K562 (cell line): ENCODE results near the gene PIP4K2C. TPM values are rescaled to one million over a fixed set of nuclear protein-coding genes. Genes with fewer than 3 reads are reported as not detected.

Experiments used
- ATAC-seq: fragments of 200-7000 bp; cut with Tn5 transposase; 3 replicates; pipeline ENCODE4 v1.9.1; 2020; ENCODE audit warnings: moderate library complexity
- BruUV-seq: library from RNA; stranded (reverse); fragments of 400-500 nt; replicated peaks from 2 replicates; lab custom pipeline; 2021; lab: Mats Ljungman, UMichigan
- CTCF ChIA-PET: fragments of 300-600 bp; formaldehyde crosslinking; extraction: SDS; loops from one replicate; lab custom pipeline; 2021; ENCODE audit warnings: low intra/inter-chr PET ratio; lab: Yijun Ruan, JAX
- POLR2A ChIA-PET: fragments of 300-600, 350-650 bp; sonication (Branson Sonifier 250); formaldehyde crosslinking; extraction: SDS; loops from one replicate; lab custom pipeline; 2021; ENCODE audit warnings: antibody characterized with exemption, inconsistent platforms; lab: Yijun Ruan, JAX
- DNase-seq, 4 experiments: peaks; one replicate each; pipeline versions ENCODE4 v3.0.0 to v3.0.0-alpha.2; 2011 to 2018; ENCODE audit warnings: low spot score in 3 of 4, mixed read lengths in 3 of 4; ENCODE audit errors: extremely low read depth in 1 of 4
- FAIRE-seq: peaks from 2 replicates; lab custom pipeline; 2011; peaks lifted over from hg19 to GRCh38; lab: Jason Lieb, UNC
- H2AFZ ChIP-seq: 2 replicates; pipeline ENCODE4 v1.6.0; 2011; ENCODE audit warnings: low read depth, low read length, control low read depth, inconsistent platforms
- H3K27ac ChIP-seq: fragments of 200-600 bp; 3 replicates; pipeline ENCODE4 v1.8.0; 2011; ENCODE audit warnings: low read depth, mild to moderate bottlenecking, control low read depth, inconsistent platforms, low read length, moderate library complexity, mixed read lengths; ENCODE audit errors: extremely low read depth
- H3K27me3 ChIP-seq, 2 experiments: fragments of 300-600 bp in 1 of 2; 2 replicates in 1 of 2; 3 replicates in 1 of 2; pipeline versions ENCODE4 v1.6.0 to v1.8.0; 2011; ENCODE audit warnings: inconsistent platforms in 2 of 2, low read length in 2 of 2, mild to moderate bottlenecking in 1 of 2, mixed read lengths in 1 of 2, moderate library complexity in 1 of 2; ENCODE audit not compliant: control insufficient read depth in 2 of 2, insufficient read depth in 2 of 2
- H3K36me3 ChIP-seq: fragments of 300-600 bp; 3 replicates; pipeline ENCODE4 v1.8.0; 2011; ENCODE audit warnings: mild to moderate bottlenecking, low read length, inconsistent platforms; ENCODE audit not compliant: control insufficient read depth, insufficient read depth
- H3K4me1 ChIP-seq, 2 experiments: fragments of 200-600 bp in 1 of 2; replicated peaks in 1 of 2; 2 replicates in 1 of 2; 3 replicates in 1 of 2; pipeline versions ENCODE4 v1.5.1 to v1.8.0; 2011; ENCODE audit warnings: inconsistent platforms in 2 of 2, low read length in 2 of 2, mild to moderate bottlenecking in 1 of 2, mixed read lengths in 1 of 2, moderate library complexity in 1 of 2; ENCODE audit not compliant: control insufficient read depth in 2 of 2, insufficient read depth in 2 of 2
- H3K4me2 ChIP-seq: 2 replicates; pipeline ENCODE4 v1.6.1; 2011; ENCODE audit warnings: low read length, control low read depth, inconsistent platforms, mixed read lengths; ENCODE audit not compliant: insufficient read depth
- H3K4me3 ChIP-seq: fragments of 200-600 bp; sonication (generic), shearing (Covaris generic); 2 replicates; pipeline ENCODE4 v1.5.1; 2016; ENCODE audit warnings: control low read depth, inconsistent platforms
- H3K79me2 ChIP-seq: fragments of 200-600 bp; 3 replicates; pipeline ENCODE4 v1.8.0; 2011; ENCODE audit warnings: low read length, inconsistent platforms; ENCODE audit not compliant: control insufficient read depth, insufficient read depth
- H3K9ac ChIP-seq, 2 experiments: 2 replicates each; pipeline versions ENCODE4 v1.6.0 to v1.6.1; 2011; ENCODE audit warnings: low read depth in 2 of 2, low read length in 2 of 2, control low read depth in 1 of 2, inconsistent platforms in 1 of 2, mild to moderate bottlenecking in 1 of 2, mixed read lengths in 1 of 2; ENCODE audit not compliant: insufficient read depth in 1 of 2
- H3K9me1 ChIP-seq: one replicate; pipeline ENCODE4 v1.6.0; 2011; ENCODE audit warnings: inconsistent platforms, mild to moderate bottlenecking, low read length, moderate library complexity; ENCODE audit not compliant: control insufficient read depth, insufficient read depth
- H3K9me3 ChIP-seq: replicated peaks from 2 replicates; pipeline ENCODE4 v1.5.1; 2011; ENCODE audit warnings: low read depth, low read length, inconsistent platforms; ENCODE audit not compliant: control insufficient read depth, insufficient read depth
- H4K20me1 ChIP-seq: replicated peaks from 2 replicates; pipeline ENCODE4 v1.6.1; 2011; ENCODE audit warnings: low read length, inconsistent platforms, mixed read lengths; ENCODE audit not compliant: control insufficient read depth, insufficient read depth
- CCAR2 ChIP-seq: fragments of 200-400 bp; formaldehyde crosslinking; IDR thresholded peaks from 2 replicates; pipeline ENCODE4 v1.6.1; 2017; ENCODE audit warnings: mild to moderate bottlenecking, low read depth, low read length
- KAT2B ChIP-seq: IDR thresholded peaks from one replicate; pipeline ENCODE4 v1.6.1; 2012; ENCODE audit warnings: low read depth, mild to moderate bottlenecking, control low read depth, inconsistent platforms, low read length, moderate library complexity
- KDM2B ChIP-seq: fragments of 250-450 bp; sonication (Bioruptor Pico); IDR thresholded peaks from 2 replicates; pipeline ENCODE4 v1.8.0; 2021; ENCODE audit warnings: mild to moderate bottlenecking, moderate library complexity
- RB1 ChIP-seq: fragments of 450-650 bp; IDR thresholded peaks from 2 replicates; pipeline ENCODE4 v1.6.1; 2017; ENCODE audit warnings: low read depth, mild to moderate bottlenecking
- SIN3A ChIP-seq, 2 experiments: fragments of 150-350 bp in 1 of 2; IDR thresholded peaks; 2 replicates each; pipeline ENCODE4 v1.6.1; 2011 to 2016; ENCODE audit warnings: borderline replicate concordance in 2 of 2, low read depth in 2 of 2, low read length in 2 of 2, mild to moderate bottlenecking in 2 of 2, moderate library complexity in 2 of 2; ENCODE audit not compliant: control insufficient read depth in 1 of 2
- SRSF3 ChIP-seq: fragments of 200-400 bp; formaldehyde crosslinking; IDR thresholded peaks from 2 replicates; pipeline ENCODE4 v1.6.1; 2016; ENCODE audit warnings: mild to moderate bottlenecking, low read length, moderate library complexity; ENCODE audit not compliant: insufficient read depth
- TARDBP ChIP-seq: fragments of 450-650 bp; IDR thresholded peaks from 2 replicates; pipeline ENCODE4 v1.6.1; 2016
- TBP ChIP-seq: optimal IDR thresholded peaks from 2 replicates; pipeline ENCODE3; 2011; ENCODE audit warnings: low read depth, low read length, improper control_type of control experiment
- ZNF408 ChIP-seq: fragments of 250-450 bp; sonication (Bioruptor Pico); IDR thresholded peaks from 2 replicates; pipeline ENCODE4 v1.4.0; 2020; ENCODE audit warnings: low read depth, mild to moderate bottlenecking, moderate library complexity
- WGBS: fragments of 100-300 bp; shearing (Covaris generic); methylation state at CpG from one replicate; pipeline ENCODE4 v1.1.6; 2016; ENCODE audit warnings: low coverage, mixed read lengths; ENCODE audit not compliant: insufficient coverage; ENCODE audit errors: missing lambda C conversion rate; 5-methylcytosine and 5-hydroxymethylcytosine counted together
- in situ Hi-C: fragments of 300-500 bp; cut with MboI; formaldehyde crosslinking; loops from 4 replicates; pipeline ENCODE4 v1.15.0; 2018; ENCODE audit warnings: inconsistent platforms, mixed read lengths
- intact Hi-C: fragments of 100-400 bp; cut with micrococcal nuclease; formaldehyde crosslinking; loops from 2 replicates; pipeline ENCODE4 v1.14.2; 2022
- polyA plus RNA-seq, 8 experiments: library from polyadenylated mRNA; depleted of rRNA in 4 of 8; stranded (reverse) in 5 of 8; unstranded in 3 of 8; fragments of >200 nt; fragmentation: Nextera tagmentation in 2 of 8; fragmentation: Illumina TruSeq in 1 of 8; extraction: Ambion mirVana in 2 of 8; extraction: Trizol in 1 of 8; gene quantifications; 2 replicates each; pipeline versions ENCODE4 v1.2.1 to v1.2.3, GENCODE V29; 2011 to 2014; ENCODE audit warnings: inconsistent platforms in 1 of 8, missing spikeins in 1 of 8
- total RNA-seq, 7 experiments: library from RNA; depleted of rRNA in 6 of 7; stranded (reverse); fragments of >200 nt in 6 of 7; fragmentation: Illumina TruSeq in 2 of 7; extraction: Trizol in 2 of 7; gene quantifications; 2 replicates each; pipeline versions ENCODE4 v1.2.1 to v1.2.3, GENCODE V29; 2011 to 2021; ENCODE audit warnings: low replicate concordance in 1 of 7

The PIP4K2C gene
- total and polyA plus RNA-seq, 9 of the 15 experiments (the other 6 are each of a cell fraction or from before 2014, with no cell fraction given), result 9.0 to 41.4 (median 18.3) TPM

- Histone ChIP-seq H2AFZ (no peak overlapping the region), H3K4me2 (no peak overlapping the region), H3K79me2 (no peaks in the 10 kb centered on the region), H3K4me3 (no peak overlapping the region), H3K9me1 (no peaks in the 10 kb centered on the region), H3K9me3 (no peaks in the 10 kb centered on the region), H3K9ac (no peak overlapping the region; a peak in 1 of 4 replicates), H3K36me3 (peaks cover 38% of the 10 kb centered on the region; the same call in 2 of the 3 replicates), H3K27me3 (no peaks in the 10 kb centered on the region), H3K27ac (no peak overlapping the region), H3K4me1 (peaks cover 20 to 33% of the 10 kb centered on the region in 2 experiments), H4K20me1 (no peaks in the 10 kb centered on the region)
- in situ Hi-C loops, result loop anchor here (5.0 kb wide), 2 partner anchors 67 to 107 kb away; partner anchors contain the start of gene OS9
- TF ChIP-seq KDM2B (CRISPR knock-in tag) (no peak), KAT2B (no peak), CCAR2 (no peak), TBP (no peak), RB1 (no peak), SIN3A (IDR thresholded peaks at IDR 0.05; ENCODE audit: borderline replicate concordance in 2 of 2, control insufficient read depth in 1 of 2, low read depth in 2 of 2, low read length in 2 of 2) (no peak), ZNF408 (no peak), TARDBP (no peak), SRSF3 (no peak)
- CTCF ChIA-PET, result no interaction called here
- WGBS, result 70% methylated on average over 8 of the region's 12 CpGs
- FAIRE-seq (no peak), DNase-seq (no peak), ATAC-seq (no peak)
- intact Hi-C loops, result no loop called here
- no TSS peak for BruUV-seq
- POLR2A ChIA-PET, result interaction anchor here (1.0 to 1.2 kb wide), 2 partner anchors 35 to 141 kb away, joined by 3 to 4 read pairs; no protein-coding TSS in a partner anchor
These were observed 34.5 kb downstream of the PIP4K2C start for GRCh38 chr12:57625261-57626032.
